Measurements from ENCODE around the gene ZBTB43.
"Not testable (repeated sequence)": the region's sequence is repeated elsewhere in the genome, so short reads cannot be mapped to it uniquely, and the experiment has no call there.

ZBTB43 gene

GRCh38 chr9:126804696-126805553 is at the start of gene ZBTB43:
ZBTB43 (plus strand) TSS chr9:126805040; CDS start chr9:126832510, 27,470 bp downstream.
- peak; percentile 50 to 96 (median 90) for DNase-seq

GRCh38 chr9:126755317-126755875 is 49.4 kb upstream of the ZBTB43 start:
- no peak for DNase-seq

GRCh38 chr9:126756238-126756637 is 48.6 kb upstream of the ZBTB43 start:
- no peak for DNase-seq

GRCh38 chr9:126756876-126757415 is 47.9 kb upstream of the ZBTB43 start:
- peak in 5 of 56 donors; percentile 3 to 59 (median 23) for DNase-seq

GRCh38 chr9:126758916-126759585 is 45.8 kb upstream of the ZBTB43 start:
- no peak for DNase-seq

- DNase-seq: peak in 3 of 56 donors; percentile 5 to 17 (median 9)
Measured at GRCh38 chr9:126761274-126761673, 43.6 kb upstream of the ZBTB43 start.

GRCh38 chr9:126763130-126763764 is 41.6 kb upstream of the ZBTB43 start:
- DNase-seq: no peak

GRCh38 chr9:126773004-126773607 is 31.7 kb upstream of the ZBTB43 start:
- no peak for DNase-seq

- no peak for DNase-seq
Measured at GRCh38 chr9:126775926-126776325, 28.9 kb upstream of the ZBTB43 start.

GRCh38 chr9:126777733-126778132 is 27.1 kb upstream of the ZBTB43 start:
- no peak for DNase-seq

GRCh38 chr9:126778141-126778540 is 26.7 kb upstream of the ZBTB43 start:
- no peak for DNase-seq

GRCh38 chr9:126778696-126779095 is 26.1 kb upstream of the ZBTB43 start:
- not testable (repeated sequence) for DNase-seq

GRCh38 chr9:126781186-126782052 is 23.4 kb upstream of the ZBTB43 start:
- DNase-seq: peak in 54 of 56 donors; percentile 14 to 91 (median 60)

- DNase-seq: no peak
Measured at GRCh38 chr9:126782053-126782388, 22.8 kb upstream of the ZBTB43 start.

- peak in 1 of 56 donors; percentile 8 for DNase-seq
Measured at GRCh38 chr9:126783949-126784348, 20.9 kb upstream of the ZBTB43 start.

- DNase-seq: no peak
Measured at GRCh38 chr9:126784401-126784800, 20.4 kb upstream of the ZBTB43 start.

- not testable (repeated sequence) for DNase-seq
Measured at GRCh38 chr9:126784841-126785240, 20.0 kb upstream of the ZBTB43 start.

- no peak for DNase-seq
Measured at GRCh38 chr9:126788046-126788445, 16.8 kb upstream of the ZBTB43 start.

GRCh38 chr9:126788634-126789349 is 16.0 kb upstream of the ZBTB43 start:
- DNase-seq: no peak

All from amygdala (tissue), 56 donors.